A172 (cell line): Measurements from ENCODE around the gene GTPBP8. TPM values are rescaled to one million over a fixed set of nuclear protein-coding genes. Genes with fewer than 3 reads are reported as not detected.

Experiments used
- total RNA-seq: library from RNA; depleted of rRNA; stranded (reverse); fragments of >200 nt; shearing (Covaris generic); gene quantifications from 2 replicates; pipeline ENCODE4 v1.2.3, GENCODE V29; 2014; rRNA removed

The GTPBP8 gene
- total RNA-seq, 1 experiment from 2014 or later, result 26.3 TPM

Other genes starting within 250 kb of the GTPBP8 start
- gene CD200R1L, start 144.1 kb upstream of the GTPBP8 start, total RNA-seq, result 0.38 TPM in 1 of 2 replicates, not detected in the other
- gene CD200R1, start 15.9 kb upstream of the GTPBP8 start, total RNA-seq, result 1.2 TPM in 1 of 2 replicates, not detected in the other
- gene BOC, start 220.6 kb downstream of the GTPBP8 start, total RNA-seq, result 3.1 and 4.5 TPM in 2 replicates